NCI-H1436 treated with DMSO at 0.1 percent for 48 hours (cell line): Measurements from ENCODE around the gene CALN1.

Source experiments
- DNase-seq: peaks from one replicate; lab custom pipeline; 2025; lab: John Stamatoyannopoulos, UW

The CALN1 gene

GRCh38 chr7:72038022-72038732 is 374.0 kb downstream of the CALN1 start:
- DNase-seq = no peak

GRCh38 chr7:72037516-72037915 is 374.6 kb downstream of the CALN1 start:
- no peak for DNase-seq

GRCh38 chr7:72035266-72035665 is 376.9 kb downstream of the CALN1 start:
- DNase-seq = no peak

- DNase-seq = no peak
These were observed 379.2 kb downstream of the CALN1 start for GRCh38 chr7:72032934-72033333.

GRCh38 chr7:72030994-72031667 is 381.0 kb downstream of the CALN1 start:
- no peak for DNase-seq

GRCh38 chr7:72028267-72028666 is 383.9 kb downstream of the CALN1 start:
- no peak for DNase-seq

GRCh38 chr7:72025381-72025960 is 386.7 kb downstream of the CALN1 start:
- DNase-seq = no peak

- DNase-seq = no peak
These were observed 388.2 kb downstream of the CALN1 start for GRCh38 chr7:72023926-72024325.

- no peak for DNase-seq
These were observed 390.4 kb downstream of the CALN1 start for GRCh38 chr7:72021716-72022115.

GRCh38 chr7:72020311-72020710 is 391.8 kb downstream of the CALN1 start:
- no peak for DNase-seq

GRCh38 chr7:72019436-72019835 is 392.7 kb downstream of the CALN1 start:
- no peak for DNase-seq

GRCh38 chr7:72017756-72018155 is 394.4 kb downstream of the CALN1 start:
- DNase-seq = no peak

GRCh38 chr7:72016574-72016973 is 395.6 kb downstream of the CALN1 start:
- DNase-seq = no peak

- no peak for DNase-seq
These were observed 397.0 kb downstream of the CALN1 start for GRCh38 chr7:72015136-72015535.

GRCh38 chr7:72007018-72007417 is 405.1 kb downstream of the CALN1 start:
- no peak for DNase-seq

GRCh38 chr7:72003236-72003635 is 408.9 kb downstream of the CALN1 start:
- DNase-seq = no peak

- no peak for DNase-seq
These were observed 416.0 kb downstream of the CALN1 start for GRCh38 chr7:71996141-71996540.

GRCh38 chr7:71995111-71995510 is 417.0 kb downstream of the CALN1 start:
- DNase-seq = no peak

- no peak for DNase-seq
These were observed 420.6 kb downstream of the CALN1 start for GRCh38 chr7:71991586-71991985.

- DNase-seq = no peak
These were observed 422.0 kb downstream of the CALN1 start for GRCh38 chr7:71990138-71990462.

- no peak for DNase-seq
These were observed 423.9 kb downstream of the CALN1 start for GRCh38 chr7:71988201-71988600.

GRCh38 chr7:71987200-71987767 is 424.9 kb downstream of the CALN1 start:
- no peak for DNase-seq

- DNase-seq = no peak
These were observed 427.8 kb downstream of the CALN1 start for GRCh38 chr7:71984348-71984747.
